Neutrophil (primary cell): ENCODE measurements around the gene APOA5.
"Not testable (repeated sequence)": the region's sequence is repeated elsewhere in the genome, so short reads cannot be mapped to it uniquely, and the experiment has no call there.

Experiments
- H3K27ac ChIP-seq: fragments of 200-600 bp; sonication (generic); 2 replicates; pipeline ENCODE4 v1.5.1; 2016; ENCODE audit warnings: mild to moderate bottlenecking, moderate library complexity
- H3K27me3 ChIP-seq: fragments of 200-600 bp; sonication (generic); 2 replicates; pipeline ENCODE4 v1.6.0; 2016; ENCODE audit warnings: mild to moderate bottlenecking
- H3K36me3 ChIP-seq: fragments of 200-600 bp; sonication (generic); 2 replicates; pipeline ENCODE4 v1.5.1; 2017
- H3K4me1 ChIP-seq, 2 experiments: fragments of 200-600 bp in 1 of 2; sonication (generic) in 1 of 2; 1 replicate in 1 of 2; 2 replicates in 1 of 2; pipeline versions ENCODE4 v1.5.1 to v1.6.1; 2013 to 2016; ENCODE audit warnings: low read depth in 1 of 2, low read length in 1 of 2, mild to moderate bottlenecking in 1 of 2, moderate library complexity in 1 of 2; ENCODE audit not compliant: control insufficient read depth in 1 of 2, insufficient read depth in 1 of 2
- H3K4me3 ChIP-seq, 2 experiments: fragments of 200-600 bp in 1 of 2; sonication (generic) in 1 of 2; 1 replicate in 1 of 2; 2 replicates in 1 of 2; pipeline ENCODE4 v1.5.1; 2013 to 2016; ENCODE audit warnings: low read depth in 1 of 2, low read length in 1 of 2, mild to moderate bottlenecking in 1 of 2, moderate library complexity in 1 of 2
- H3K9me3 ChIP-seq: fragments of 200-600 bp; sonication (generic); 2 replicates; pipeline ENCODE4 v1.5.1; 2016
- CTCF ChIP-seq: fragments of 200-600 bp; sonication (generic); IDR thresholded peaks from 2 replicates; pipeline ENCODE4 v1.5.1; 2016; ENCODE audit warnings: antibody characterized with exemption

The APOA5 gene

DNA sequence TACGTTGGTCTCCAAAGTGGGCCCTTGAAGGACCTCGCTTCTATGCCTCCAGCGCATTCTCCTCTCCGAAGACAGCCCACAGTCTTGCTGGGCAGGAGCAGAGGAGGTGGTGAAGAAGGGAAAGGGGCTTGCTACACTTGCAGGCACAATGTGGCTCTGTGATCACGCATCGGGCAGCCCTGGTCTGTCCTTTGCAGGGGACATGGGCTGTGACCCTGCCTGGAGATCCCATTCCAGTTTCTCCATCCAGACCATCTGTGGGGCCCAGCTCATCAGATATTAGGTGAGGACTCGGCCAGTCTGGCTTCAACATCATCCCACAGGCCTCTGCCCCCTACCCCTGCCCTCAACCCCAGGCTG is 44.9 kb upstream of the APOA5 start:
- H3K4me3 ChIP-seq: no peak overlapping the region
- peaks cover 15% of the 10 kb centered on the region in 2 experiments for H3K4me1 ChIP-seq
- H3K27me3 ChIP-seq: peaks cover 19% of the 10 kb centered on the region
- no peaks in the 10 kb centered on the region for H3K9me3 ChIP-seq
- H3K36me3 ChIP-seq: no peaks in the 10 kb centered on the region
- no peak overlapping the region for H3K27ac ChIP-seq
- TF ChIP-seq CTCF: no peak

DNA sequence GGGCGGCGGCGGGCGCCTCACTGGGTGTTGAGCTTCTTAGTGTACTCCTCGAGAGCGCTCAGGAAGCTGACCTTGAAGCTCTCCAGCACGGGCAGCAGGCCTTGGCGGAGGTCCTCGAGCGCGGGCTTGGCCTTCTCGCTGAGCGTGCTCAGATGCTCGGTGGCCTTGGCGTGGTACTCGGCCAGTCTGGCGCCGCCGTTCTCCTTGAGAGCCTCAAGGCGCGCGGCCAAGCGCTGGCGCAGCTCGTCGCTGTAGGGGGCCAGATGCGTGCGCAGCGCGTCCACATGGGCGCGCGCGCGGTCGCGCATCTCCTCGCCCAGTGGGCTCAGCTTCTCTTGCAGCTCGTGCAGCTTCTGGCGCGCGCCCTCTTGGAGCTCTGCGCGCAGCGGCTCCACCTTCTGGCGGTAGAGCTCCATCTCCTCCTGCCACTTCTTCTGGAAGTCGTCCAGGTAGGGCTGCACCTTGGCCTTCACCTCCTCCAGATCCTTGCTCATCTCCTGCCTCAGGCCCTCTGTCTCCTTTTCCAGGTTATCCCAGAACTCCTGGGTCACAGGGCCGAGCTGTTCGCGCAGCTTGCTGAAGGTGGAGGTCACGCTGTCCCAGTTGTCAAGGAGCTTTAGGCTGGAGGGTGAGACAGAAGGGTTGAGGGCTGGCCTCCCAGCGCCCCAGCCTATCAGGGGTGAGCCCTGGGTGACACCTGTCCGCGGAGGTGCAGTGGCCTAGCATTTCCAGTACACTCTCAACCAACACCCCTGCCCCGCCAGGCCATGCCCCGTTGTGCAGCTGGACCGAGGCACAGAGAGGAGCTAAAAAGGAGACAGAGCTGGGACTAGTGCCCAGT is 44.3 kb upstream of the APOA5 start:
- Histone ChIP-seq H3K4me1 (peaks cover 15% of the 10 kb centered on the region in 2 experiments), H3K27me3 (peaks cover 19% of the 10 kb centered on the region), H3K27ac (no peak overlapping the region), H3K36me3 (no peaks in the 10 kb centered on the region), H3K9me3 (no peaks in the 10 kb centered on the region), H3K4me3 (peak overlapping the region; percentile 5 to 34)
- no peak for TF ChIP-seq CTCF

GRCh38 chr11:116835042-116835772 is 43.5 kb upstream of the APOA5 start:
- H3K36me3 ChIP-seq: no peaks in the 10 kb centered on the region
- peak overlapping the region; percentile 5 to 34 for H3K4me3 ChIP-seq
- no peaks in the 10 kb centered on the region for H3K9me3 ChIP-seq
- peaks cover 19% of the 10 kb centered on the region for H3K27me3 ChIP-seq
- no peak overlapping the region for H3K27ac ChIP-seq
- TF ChIP-seq CTCF: no peak
- H3K4me1 ChIP-seq: peaks cover 15% of the 10 kb centered on the region in 2 experiments

GRCh38 chr11:116834535-116835041 is 42.9 kb upstream of the APOA5 start:
- not testable (repeated sequence) for H3K36me3 ChIP-seq, H3K27ac ChIP-seq, H3K9me3 ChIP-seq, H3K4me3 ChIP-seq
- Histone ChIP-seq H3K27me3 (peaks cover 19% of the 10 kb centered on the region), H3K4me1 (peaks cover 15% of the 10 kb centered on the region in 2 experiments)

- no peak for TF ChIP-seq CTCF
- Histone ChIP-seq H3K9me3 (no peaks in the 10 kb centered on the region), H3K27me3 (peaks cover 19% of the 10 kb centered on the region), H3K36me3 (no peaks in the 10 kb centered on the region), H3K4me3 (no peak overlapping the region), H3K4me1 (peaks cover 15% of the 10 kb centered on the region in 2 experiments), H3K27ac (no peak overlapping the region)
Measured at GRCh38 chr11:116833816-116834534, 42.3 kb upstream of the APOA5 start.
